ENCODE data around the gene F2RL3.
A peak's percentile ranks its signal among the peaks of the same experiment; 100 is the strongest.

F2RL3 gene

DNA sequence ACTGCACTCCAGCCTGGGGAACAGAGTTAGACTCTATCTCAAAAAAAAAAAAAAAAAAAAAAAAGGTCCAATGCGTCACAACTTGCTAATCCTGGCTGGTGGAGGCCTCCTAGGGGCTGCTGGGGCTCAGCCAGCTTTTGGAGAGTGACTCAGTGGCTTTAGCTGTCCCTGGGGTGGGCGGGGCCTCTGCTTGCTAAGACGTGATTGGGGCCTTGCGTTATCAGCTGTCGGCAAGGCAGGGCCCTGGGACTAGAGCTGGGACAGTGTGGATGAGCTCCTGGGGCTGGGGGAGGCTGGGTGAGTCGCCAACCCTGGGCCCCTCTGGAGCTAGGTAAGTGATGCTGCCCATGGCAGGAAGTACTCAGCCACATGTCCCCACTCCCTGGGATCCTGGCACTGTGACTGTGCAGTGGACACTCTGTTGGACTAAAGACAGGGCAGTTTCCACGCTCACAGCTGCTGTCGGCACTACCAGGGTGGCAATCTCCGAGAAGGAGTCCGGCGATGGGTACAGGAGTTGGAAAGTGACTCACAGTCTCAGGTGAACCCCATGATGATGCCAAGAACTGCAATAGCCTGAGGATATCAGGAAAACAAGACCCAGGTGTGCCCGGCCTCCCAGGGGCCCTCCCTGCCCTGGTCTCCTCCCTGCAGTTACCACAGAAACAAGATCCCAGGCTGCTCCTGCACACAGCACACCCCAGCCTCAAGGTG, 32.2 kb downstream of the F2RL3 start:
- Histone ChIP-seq H3K4me3 (ENCODE audit: low read length in 2 of 2) (no peak overlapping the region), H3K4me2 (ENCODE audit: insufficient read depth, low read length, poor library complexity, severe bottlenecking) (no peak overlapping the region), H2BK15ac (ENCODE audit: low read length) (no peak overlapping the region), H3K23ac (ENCODE audit: low read depth, low read length, poor library complexity) (no peak overlapping the region), H2AFZ (ENCODE audit: low read length) (no peak overlapping the region), H3K4me1 (ENCODE audit: control insufficient read depth in 2 of 2, insufficient read depth in 1 of 2, low read depth in 1 of 2, low read length in 2 of 2) (no peaks in the 10 kb centered on the region), H3K27me3 (ENCODE audit: control insufficient read depth in 3 of 3, insufficient read depth in 3 of 3, low read depth in 1 of 3, low read length in 3 of 3) (no peaks in the 10 kb centered on the region), H2BK5ac (ENCODE audit: low read length) (no peak overlapping the region), H3K27ac (replicated peaks; ENCODE audit: low read length) (no peak overlapping the region), H2AK5ac (ENCODE audit: low read depth, low read length) (no peak overlapping the region), H3K14ac (ENCODE audit: low read length) (no peak overlapping the region), H3K18ac (ENCODE audit: low read length) (no peak overlapping the region), H3K79me1 (ENCODE audit: low read depth, low read length) (no peaks in the 10 kb centered on the region), H3K9ac (ENCODE audit: low read depth, low read length, poor library complexity) (no peak overlapping the region), H3K9me3 (replicated peaks in 1 of 2; ENCODE audit: control insufficient read depth in 2 of 2, insufficient read depth in 1 of 2, low read depth in 1 of 2, low read length in 2 of 2) (peaks cover 9 to 12% of the 10 kb centered on the region in 2 donors), H4K8ac (ENCODE audit: low read depth, low read length) (no peak overlapping the region), H3K36me3 (replicated peaks in 1 of 2; ENCODE audit: control insufficient read depth in 2 of 2, insufficient read depth in 2 of 2, low read length in 2 of 2) (peaks cover 4 to 29% of the 10 kb centered on the region in 2 donors), H2BK12ac (ENCODE audit: low read length) (no peak overlapping the region), H4K91ac (ENCODE audit: low read depth, low read length, poor library complexity) (no peak overlapping the region), H2BK120ac (ENCODE audit: low read depth, low read length) (no peak overlapping the region), H3K4ac (ENCODE audit: low read length) (no peak overlapping the region)
- no CpG with 5 or more reads among the region's 12 CpGs for WGBS, 2 donors (ENCODE audit: extremely low coverage in 2 of 2, insufficient read length in 2 of 2, insufficient replicate concordance in 1 of 2)
- no peak for DNase-seq (ENCODE audit: low spot score)

DNA sequence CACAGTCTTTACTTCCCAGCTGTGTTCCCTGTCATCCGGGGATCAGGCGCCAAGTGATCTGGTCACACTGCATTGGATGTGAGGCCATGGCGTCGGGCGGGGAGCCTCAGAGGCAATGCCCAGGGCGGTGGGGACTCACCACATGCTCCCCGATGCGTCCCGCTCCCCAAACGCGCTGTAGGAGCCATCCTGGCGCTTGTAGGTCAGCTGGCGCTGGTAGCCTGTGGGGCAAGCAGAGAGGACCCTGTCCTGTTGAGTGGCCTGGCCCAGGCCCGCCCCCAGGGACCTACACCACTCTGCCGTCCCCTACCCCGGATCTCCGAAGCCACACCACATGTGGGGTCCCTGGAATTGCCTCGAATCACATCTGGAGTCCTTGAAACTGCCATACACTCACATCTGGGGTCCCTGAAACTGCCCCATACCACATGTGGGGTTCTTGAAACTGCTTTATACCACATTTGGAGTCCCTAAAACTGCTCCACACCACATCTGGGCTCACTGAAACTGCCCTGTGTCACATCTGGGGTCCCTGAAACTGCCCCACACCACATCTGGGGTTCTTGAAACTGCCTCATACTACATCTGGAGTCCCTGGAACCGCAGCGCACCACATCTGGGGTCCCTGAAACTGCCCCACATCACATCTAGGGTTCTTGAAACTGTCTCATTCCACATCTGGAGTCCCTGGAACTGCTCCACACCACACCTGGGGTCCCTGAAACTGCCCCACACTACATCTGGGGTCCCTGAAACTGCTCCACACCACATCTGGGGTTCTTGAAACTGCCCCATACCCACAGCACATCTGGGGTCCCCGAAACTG, 33.2 kb downstream of the F2RL3 start:
- Histone ChIP-seq H3K4me2 (ENCODE audit: insufficient read depth, low read length, poor library complexity, severe bottlenecking) (no peak overlapping the region), H3K4me3 (ENCODE audit: low read length in 2 of 2) (no peak overlapping the region), H3K27ac (replicated peaks; ENCODE audit: low read length) (no peak overlapping the region), H2AFZ (ENCODE audit: low read length) (no peak overlapping the region), H3K9me3 (replicated peaks in 1 of 2; ENCODE audit: control insufficient read depth in 2 of 2, insufficient read depth in 1 of 2, low read depth in 1 of 2, low read length in 2 of 2) (peaks cover 9 to 15% of the 10 kb centered on the region in 2 donors), H3K79me1 (ENCODE audit: low read depth, low read length) (no peaks in the 10 kb centered on the region), H2BK12ac (ENCODE audit: low read length) (no peak overlapping the region), H3K36me3 (replicated peaks in 1 of 2; ENCODE audit: control insufficient read depth in 2 of 2, insufficient read depth in 2 of 2, low read length in 2 of 2) (peaks cover 4 to 29% of the 10 kb centered on the region in 2 donors), H3K18ac (ENCODE audit: low read length) (no peak overlapping the region), H2BK120ac (ENCODE audit: low read depth, low read length) (no peak overlapping the region), H3K27me3 (ENCODE audit: control insufficient read depth in 3 of 3, insufficient read depth in 3 of 3, low read depth in 1 of 3, low read length in 3 of 3) (no peaks in the 10 kb centered on the region), H3K14ac (ENCODE audit: low read length) (no peak overlapping the region), H2BK15ac (ENCODE audit: low read length) (no peak overlapping the region), H3K4me1 (ENCODE audit: control insufficient read depth in 2 of 2, insufficient read depth in 1 of 2, low read depth in 1 of 2, low read length in 2 of 2) (no peaks in the 10 kb centered on the region), H4K91ac (ENCODE audit: low read depth, low read length, poor library complexity) (peak overlapping the region; percentile 72), H4K8ac (ENCODE audit: low read depth, low read length) (no peak overlapping the region), H3K23ac (ENCODE audit: low read depth, low read length, poor library complexity) (no peak overlapping the region), H2BK5ac (ENCODE audit: low read length) (no peak overlapping the region), H2AK5ac (ENCODE audit: low read depth, low read length) (no peak overlapping the region), H3K4ac (ENCODE audit: low read length) (no peak overlapping the region), H3K9ac (ENCODE audit: low read depth, low read length, poor library complexity) (no peak overlapping the region)
- no peak for DNase-seq (ENCODE audit: low spot score)
- no CpG with 5 or more reads among the region's 21 CpGs for WGBS, 2 donors (ENCODE audit: extremely low coverage in 2 of 2, insufficient read length in 2 of 2, insufficient replicate concordance in 1 of 2)

DNA sequence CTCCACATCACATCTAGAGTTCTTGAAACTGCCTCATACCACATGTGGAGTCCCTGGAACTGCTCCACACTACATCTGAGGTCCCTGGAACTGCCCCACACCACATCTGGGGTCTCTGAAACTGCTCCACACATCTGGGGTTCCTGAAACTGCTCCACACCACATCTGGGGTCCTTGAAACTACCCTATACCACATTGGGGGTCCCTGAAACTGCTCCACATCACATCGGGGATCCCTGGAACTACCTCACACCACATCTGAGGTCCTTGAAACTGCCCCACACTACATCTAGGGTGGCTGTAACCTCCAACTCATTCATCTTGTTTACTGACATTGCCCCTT, 33.8 kb downstream of the F2RL3 start:
- Histone ChIP-seq H3K36me3 (replicated peaks in 1 of 2; ENCODE audit: control insufficient read depth in 2 of 2, insufficient read depth in 2 of 2, low read length in 2 of 2) (peaks cover 4 to 28% of the 10 kb centered on the region in 2 donors), H2AK5ac (ENCODE audit: low read depth, low read length) (no peak overlapping the region), H2AFZ (ENCODE audit: low read length) (no peak overlapping the region), H2BK15ac (ENCODE audit: low read length) (no peak overlapping the region), H3K9me3 (replicated peaks in 1 of 2; ENCODE audit: control insufficient read depth in 2 of 2, insufficient read depth in 1 of 2, low read depth in 1 of 2, low read length in 2 of 2) (peaks cover 11 to 15% of the 10 kb centered on the region in 2 donors), H3K27me3 (ENCODE audit: control insufficient read depth in 3 of 3, insufficient read depth in 3 of 3, low read depth in 1 of 3, low read length in 3 of 3) (no peaks in the 10 kb centered on the region), H3K4me1 (ENCODE audit: control insufficient read depth in 2 of 2, insufficient read depth in 1 of 2, low read depth in 1 of 2, low read length in 2 of 2) (no peaks in the 10 kb centered on the region), H3K4me2 (ENCODE audit: insufficient read depth, low read length, poor library complexity, severe bottlenecking) (no peak overlapping the region), H3K27ac (replicated peaks; ENCODE audit: low read length) (no peak overlapping the region), H3K9ac (ENCODE audit: low read depth, low read length, poor library complexity) (no peak overlapping the region), H2BK5ac (ENCODE audit: low read length) (no peak overlapping the region), H3K4me3 (ENCODE audit: low read length in 2 of 2) (no peak overlapping the region), H3K18ac (ENCODE audit: low read length) (no peak overlapping the region), H2BK120ac (ENCODE audit: low read depth, low read length) (no peak overlapping the region), H4K8ac (ENCODE audit: low read depth, low read length) (no peak overlapping the region), H3K79me1 (ENCODE audit: low read depth, low read length) (no peaks in the 10 kb centered on the region), H3K4ac (ENCODE audit: low read length) (no peak overlapping the region), H3K23ac (ENCODE audit: low read depth, low read length, poor library complexity) (no peak overlapping the region), H3K14ac (ENCODE audit: low read length) (no peak overlapping the region), H4K91ac (ENCODE audit: low read depth, low read length, poor library complexity) (no peak overlapping the region), H2BK12ac (ENCODE audit: low read length) (no peak overlapping the region)
- no CpG with 5 or more reads among the region's 1 CpG for WGBS, 2 donors (ENCODE audit: extremely low coverage in 2 of 2, insufficient read length in 2 of 2, insufficient replicate concordance in 1 of 2)
- no peak for DNase-seq (ENCODE audit: low spot score)

DNA sequence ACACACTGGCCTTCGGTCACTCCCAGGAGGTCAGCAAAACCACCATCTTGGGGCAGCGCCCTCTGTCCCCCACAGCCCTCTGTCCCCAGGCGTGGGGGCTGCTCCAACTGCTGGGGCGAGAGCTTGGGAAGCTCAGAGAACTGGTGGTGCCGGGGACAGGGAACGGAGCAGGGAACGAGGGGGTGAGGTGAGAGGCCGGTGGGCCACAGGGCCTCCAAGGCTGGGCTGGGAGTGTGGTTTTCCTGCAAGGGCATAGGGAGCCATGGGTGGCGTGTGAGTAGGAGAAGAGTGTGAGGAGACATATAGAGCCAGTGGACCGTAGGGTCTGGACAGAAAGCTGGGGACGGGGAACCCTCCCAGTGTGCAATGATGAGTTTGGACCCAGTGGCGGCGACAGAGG, 34.1 kb downstream of the F2RL3 start:
- Histone ChIP-seq H3K23ac (ENCODE audit: low read depth, low read length, poor library complexity) (no peak overlapping the region), H3K36me3 (replicated peaks in 1 of 2; ENCODE audit: control insufficient read depth in 2 of 2, insufficient read depth in 2 of 2, low read length in 2 of 2) (peaks cover 4 to 29% of the 10 kb centered on the region in 2 donors), H2AK5ac (ENCODE audit: low read depth, low read length) (no peak overlapping the region), H3K27ac (replicated peaks; ENCODE audit: low read length) (no peak overlapping the region), H4K91ac (ENCODE audit: low read depth, low read length, poor library complexity) (no peak overlapping the region), H3K4me3 (ENCODE audit: low read length in 2 of 2) (no peak overlapping the region), H2BK5ac (ENCODE audit: low read length) (no peak overlapping the region), H2BK15ac (ENCODE audit: low read length) (no peak overlapping the region), H3K9me3 (replicated peaks in 1 of 2; ENCODE audit: control insufficient read depth in 2 of 2, insufficient read depth in 1 of 2, low read depth in 1 of 2, low read length in 2 of 2) (peaks cover 11 to 18% of the 10 kb centered on the region in 2 donors), H3K9ac (ENCODE audit: low read depth, low read length, poor library complexity) (no peak overlapping the region), H4K8ac (ENCODE audit: low read depth, low read length) (no peak overlapping the region), H2BK120ac (ENCODE audit: low read depth, low read length) (no peak overlapping the region), H3K27me3 (ENCODE audit: control insufficient read depth in 3 of 3, insufficient read depth in 3 of 3, low read depth in 1 of 3, low read length in 3 of 3) (no peaks in the 10 kb centered on the region), H3K4ac (ENCODE audit: low read length) (no peak overlapping the region), H3K14ac (ENCODE audit: low read length) (no peak overlapping the region), H2AFZ (ENCODE audit: low read length) (no peak overlapping the region), H3K4me2 (ENCODE audit: insufficient read depth, low read length, poor library complexity, severe bottlenecking) (no peak overlapping the region), H3K18ac (ENCODE audit: low read length) (no peak overlapping the region), H2BK12ac (ENCODE audit: low read length) (no peak overlapping the region), H3K79me1 (ENCODE audit: low read depth, low read length) (no peaks in the 10 kb centered on the region), H3K4me1 (ENCODE audit: control insufficient read depth in 2 of 2, insufficient read depth in 1 of 2, low read depth in 1 of 2, low read length in 2 of 2) (no peaks in the 10 kb centered on the region)
- DNase-seq (ENCODE audit: low spot score) = no peak
- WGBS, 2 donors (ENCODE audit: extremely low coverage in 2 of 2, insufficient read length in 2 of 2, insufficient replicate concordance in 1 of 2) = no CpG with 5 or more reads among the region's 13 CpGs

Data from neuronal stem cell (in vitro differentiated cells).